ENCODE data around the gene NAAA. TPM values are rescaled to one million over a fixed set of nuclear protein-coding genes. Genes with fewer than 3 reads are reported as not detected.
A peak's percentile ranks its signal among the peaks of the same experiment; 100 is the strongest.

Gene NAAA
- total RNA-seq = 10 to 100 TPM; 54.2 to 93.5 (median 68.5) TPM

DNA sequence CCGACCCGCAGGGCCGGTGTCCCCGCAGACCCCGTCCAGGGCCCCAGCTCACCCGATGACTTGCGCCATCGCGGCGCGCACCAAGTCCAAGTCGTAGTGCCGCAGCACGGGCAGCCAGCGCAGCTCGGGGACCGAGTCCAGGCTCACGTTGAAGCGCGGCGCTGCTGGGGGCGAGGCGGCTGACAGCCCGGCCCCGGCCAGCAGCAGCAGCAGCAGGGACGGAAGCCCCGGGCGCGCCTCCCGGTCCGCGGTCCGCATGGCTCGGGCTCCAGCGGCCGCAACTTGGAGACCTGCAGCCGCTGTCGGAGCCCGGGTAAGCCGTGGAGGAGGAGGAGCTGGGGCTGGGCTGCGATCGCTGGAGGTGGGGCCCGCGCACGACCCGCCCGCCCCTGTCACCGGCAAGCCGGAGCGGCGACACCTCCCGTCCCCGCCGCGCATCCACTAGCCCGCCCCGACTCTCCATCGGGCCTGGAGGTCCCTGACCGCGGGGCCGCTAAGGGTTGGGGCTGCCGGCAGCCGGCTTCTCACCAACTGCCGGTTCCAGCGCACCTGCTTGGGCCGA is at the start of gene NAAA:
Gene NAAA, minus strand, starts transcription at position 322 of the 562 bp plus-strand sequence. Its CDS starts 64 bp downstream, at position 258.
- 1 to 2% methylated on average over 19 to 24 of the region's 66 CpGs for WGBS, 2 donors
- peak within 1 kb of the TSS; percentile 75 to 96 (median 90) for H3K4me3 ChIP-seq (replicated peaks in 1 of 3)
- peaks cover 4 to 8% of the 10 kb centered on the region in 2 donors for H3K4me1 ChIP-seq
- H3K27ac ChIP-seq = peak within 1 kb of the TSS; percentile 13 to 84 (median 71)
- H3K27me3 ChIP-seq = no peaks in the 10 kb centered on the region
- intact Hi-C loops (cut with DNase I) = no loop called here
- DNase-seq = peak; percentile 70 to 89
- peaks cover 0 to 3% of the 10 kb centered on the region in 2 donors for H3K36me3 ChIP-seq
- H3K9me3 ChIP-seq = no peaks in the 10 kb centered on the region
- peak in 1 of 2 donors; percentile 78 for TF ChIP-seq POLR2A (IDR thresholded peaks at IDR 0.05)
- TF ChIP-seq, protein P1, sequence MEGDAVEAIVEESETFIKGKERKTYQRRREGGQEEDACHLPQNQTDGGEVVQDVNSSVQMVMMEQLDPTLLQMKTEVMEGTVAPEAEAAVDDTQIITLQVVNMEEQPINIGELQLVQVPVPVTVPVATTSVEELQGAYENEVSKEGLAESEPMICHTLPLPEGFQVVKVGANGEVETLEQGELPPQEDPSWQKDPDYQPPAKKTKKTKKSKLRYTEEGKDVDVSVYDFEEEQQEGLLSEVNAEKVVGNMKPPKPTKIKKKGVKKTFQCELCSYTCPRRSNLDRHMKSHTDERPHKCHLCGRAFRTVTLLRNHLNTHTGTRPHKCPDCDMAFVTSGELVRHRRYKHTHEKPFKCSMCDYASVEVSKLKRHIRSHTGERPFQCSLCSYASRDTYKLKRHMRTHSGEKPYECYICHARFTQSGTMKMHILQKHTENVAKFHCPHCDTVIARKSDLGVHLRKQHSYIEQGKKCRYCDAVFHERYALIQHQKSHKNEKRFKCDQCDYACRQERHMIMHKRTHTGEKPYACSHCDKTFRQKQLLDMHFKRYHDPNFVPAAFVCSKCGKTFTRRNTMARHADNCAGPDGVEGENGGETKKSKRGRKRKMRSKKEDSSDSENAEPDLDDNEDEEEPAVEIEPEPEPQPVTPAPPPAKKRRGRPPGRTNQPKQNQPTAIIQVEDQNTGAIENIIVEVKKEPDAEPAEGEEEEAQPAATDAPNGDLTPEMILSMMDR (IDR thresholded peaks at IDR 0.05) = peak in 5 of 6 experiments; percentile 23 to 74 (median 29)

DNA sequence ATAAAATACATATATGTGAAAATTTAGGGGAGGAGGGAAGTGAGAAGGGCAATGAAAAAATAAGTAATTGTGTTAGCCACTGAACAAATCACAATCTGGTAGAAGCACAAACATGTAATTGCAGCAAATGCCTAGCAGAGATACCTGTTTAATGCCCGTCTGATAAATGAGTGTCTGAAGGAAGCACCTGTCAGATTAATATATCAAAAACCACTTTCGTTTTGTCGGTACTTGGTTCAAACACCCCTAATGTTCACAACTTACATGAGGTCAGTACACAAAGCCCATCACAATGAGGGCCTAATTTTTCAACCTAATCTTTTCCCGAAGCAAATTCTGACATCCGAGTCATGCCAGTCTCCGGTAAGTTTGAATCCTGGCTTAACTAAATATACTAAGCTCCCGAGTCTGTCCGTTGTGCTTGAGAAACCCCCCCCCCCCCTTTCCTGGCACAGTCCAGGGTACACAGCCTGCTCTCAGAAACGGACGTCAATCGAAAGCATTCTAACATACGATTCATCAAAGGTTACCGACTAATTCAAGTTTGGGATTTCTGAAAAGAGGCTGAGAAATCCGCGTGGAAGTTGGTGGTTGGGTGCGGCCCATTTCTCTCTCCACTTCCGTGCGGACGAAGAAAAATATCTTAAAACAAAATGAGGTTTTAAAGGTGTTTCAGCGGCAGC is 49.2 kb upstream of the NAAA start:
- Histone ChIP-seq H3K27me3 (no peaks in the 10 kb centered on the region), H3K9me3 (no peaks in the 10 kb centered on the region), H3K27ac (peak overlapping the region; percentile 14 to 79 (median 64)), H3K4me3 (replicated peaks in 1 of 3) (peak overlapping the region; percentile 66 to 87 (median 76)), H3K36me3 (no peaks in the 10 kb centered on the region), H3K4me1 (peaks cover 11 to 16% of the 10 kb centered on the region in 2 donors)
- no peak for TF ChIP-seq POLR2A (IDR thresholded peaks at IDR 0.05)
- TF ChIP-seq, protein P1 (IDR thresholded peaks at IDR 0.05) = no peak
- DNase-seq = peak; percentile 14 to 41
- intact Hi-C loops (cut with DNase I) = no loop called here
- WGBS, 2 donors = 1 to 2% methylated on average over 20 of the region's 20 CpGs

DNA sequence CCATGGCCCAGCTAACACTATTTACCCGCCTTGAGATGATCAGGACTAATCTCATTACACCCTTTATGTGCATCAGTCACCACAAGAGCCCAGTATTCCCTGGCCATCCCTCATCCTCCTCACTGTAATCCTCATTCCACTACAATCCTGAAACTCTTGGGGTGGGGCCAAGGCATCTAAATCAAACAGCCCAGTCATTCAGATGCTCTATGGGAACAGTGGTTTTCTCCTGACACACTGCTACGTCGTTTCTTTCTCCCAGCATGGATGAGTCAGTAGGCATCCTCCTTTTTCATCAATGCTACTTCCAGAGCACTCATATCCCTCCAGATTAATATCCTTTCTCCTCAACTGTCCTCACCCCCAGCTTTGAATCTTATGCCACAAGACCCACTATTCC is 44.3 kb upstream of the NAAA start:
- H3K36me3 ChIP-seq = peaks cover 3 to 6% of the 10 kb centered on the region in 2 donors
- no peaks in the 10 kb centered on the region for H3K27me3 ChIP-seq
- no peak overlapping the region for H3K27ac ChIP-seq
- intact Hi-C loops (cut with DNase I) = no loop called here
- whole genome bisulfite sequencing, 2 donors = 88 to 92% methylated on average over 3 of the region's 3 CpGs
- TF ChIP-seq, protein P1 (IDR thresholded peaks at IDR 0.05) = no peak
- TF ChIP-seq POLR2A (IDR thresholded peaks at IDR 0.05) = no peak
- no peak for DNase-seq
- H3K9me3 ChIP-seq = no peaks in the 10 kb centered on the region
- no peak overlapping the region for H3K4me3 ChIP-seq (replicated peaks in 1 of 3)
- peaks cover 11 to 16% of the 10 kb centered on the region in 2 donors for H3K4me1 ChIP-seq

DNA sequence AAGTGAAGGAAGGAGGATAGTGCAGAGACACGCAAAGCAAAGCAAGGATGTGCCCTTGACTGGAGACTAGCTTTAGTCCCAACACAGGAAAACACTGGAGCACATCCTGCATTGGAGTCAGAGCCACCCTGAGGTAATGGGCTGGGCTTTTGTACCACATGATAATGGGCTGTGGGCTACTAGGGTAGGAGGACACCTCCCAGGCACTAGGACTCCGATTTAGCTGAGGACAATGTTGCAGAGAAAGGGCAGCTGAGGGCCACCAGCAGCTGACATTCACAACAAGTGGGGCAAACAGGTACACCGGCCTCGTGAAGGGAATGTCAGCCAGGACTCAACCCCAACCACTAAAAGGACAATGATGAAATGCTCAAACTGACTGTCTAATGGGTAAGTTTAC is 39.8 kb upstream of the NAAA start:
- TF ChIP-seq POLR2A (IDR thresholded peaks at IDR 0.05) = no peak
- TF ChIP-seq, protein P1 (IDR thresholded peaks at IDR 0.05) = no peak

DNA sequence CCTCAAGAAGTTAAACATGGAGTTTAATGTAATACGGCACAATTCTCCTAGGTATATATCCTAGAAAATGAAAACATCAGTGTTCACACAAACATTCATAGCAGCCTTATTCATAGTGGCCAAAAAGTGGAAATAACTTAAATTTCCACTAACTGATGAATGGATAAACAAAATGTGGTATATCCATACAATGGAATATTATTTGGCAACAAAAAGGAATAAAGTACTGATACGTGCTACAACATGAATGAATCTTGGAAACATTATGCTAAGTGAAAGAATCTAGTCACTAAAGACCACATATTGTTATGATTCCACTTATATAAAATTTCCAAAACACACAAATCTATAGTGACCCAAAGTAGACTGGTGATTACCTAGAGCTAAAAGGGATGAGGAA is 35.4 kb upstream of the NAAA start:
- DNase-seq = no peak
- 92 to 97% methylated on average over 2 of the region's 2 CpGs for WGBS, 2 donors
- Histone ChIP-seq H3K27ac (no peak overlapping the region), H3K9me3 (no peaks in the 10 kb centered on the region), H3K27me3 (no peaks in the 10 kb centered on the region), H3K4me3 (replicated peaks in 1 of 3) (no peak overlapping the region), H3K4me1 (peaks cover 0 to 4% of the 10 kb centered on the region in 2 donors), H3K36me3 (peaks cover 36 to 60% of the 10 kb centered on the region in 2 donors)
- intact Hi-C loops (cut with DNase I) = no loop called here
- TF ChIP-seq POLR2A (IDR thresholded peaks at IDR 0.05) = no peak
- TF ChIP-seq, protein P1 (IDR thresholded peaks at IDR 0.05) = no peak

More for the DNA sequence above, 39.8 kb upstream of the NAAA start:
- intact Hi-C loops (cut with DNase I) = no loop called here
- Histone ChIP-seq H3K9me3 (no peaks in the 10 kb centered on the region), H3K27me3 (no peaks in the 10 kb centered on the region), H3K36me3 (peaks cover 24 to 25% of the 10 kb centered on the region in 2 donors), H3K27ac (no peak overlapping the region), H3K4me1 (no peaks in the 10 kb centered on the region), H3K4me3 (replicated peaks in 1 of 3) (no peak overlapping the region)
- 90 to 97% methylated on average over 3 to 4 of the region's 4 CpGs for WGBS, 2 donors
- DNase-seq = no peak
